ENCODE results near the gene SH3PXD2A. TPM values are rescaled to one million over a fixed set of nuclear protein-coding genes. Genes with fewer than 3 reads are reported as not detected.
"Not testable (repeated sequence)": the region's sequence is repeated elsewhere in the genome, so short reads cannot be mapped to it uniquely, and the experiment has no call there.

SH3PXD2A gene
- total RNA-seq, 1 experiment from 2014 or later, result 3.1 TPM

DNA sequence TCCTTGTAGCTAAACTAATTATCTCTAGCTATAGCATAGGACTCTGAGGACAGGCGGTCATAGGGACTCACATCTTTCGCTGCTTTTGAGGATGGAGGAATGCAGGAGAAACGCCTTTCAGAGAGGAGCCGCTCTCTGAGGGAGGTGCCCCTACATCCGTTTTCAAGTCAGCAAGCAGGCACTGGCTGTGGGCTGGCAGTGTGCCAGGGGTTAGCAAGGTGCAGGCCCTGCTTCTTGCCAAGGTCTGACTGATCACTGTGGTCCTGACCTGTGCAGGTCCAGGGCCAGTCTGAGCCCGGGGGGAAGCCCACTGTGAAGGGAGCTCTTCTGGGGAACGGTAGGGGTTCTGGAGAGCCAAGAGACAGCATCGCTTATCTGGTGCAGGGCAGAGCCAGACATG lies 89.4 kb downstream of the SH3PXD2A start:
- in situ Hi-C loops (cut with HindIII; ENCODE audit: low pct_unique_long_range_greater_than_20kb, low sequenced_read_pairs), result no loop called here
- no peak for DNase-seq (ENCODE audit: low read depth)

- in situ Hi-C loops (cut with HindIII; ENCODE audit: low pct_unique_long_range_greater_than_20kb, low sequenced_read_pairs), result no loop called here
- DNase-seq (ENCODE audit: low read depth), result no peak
Observed at GRCh38 chr10:103765168-103765567, 90.2 kb downstream of the SH3PXD2A start.

- in situ Hi-C loops (cut with HindIII; ENCODE audit: low pct_unique_long_range_greater_than_20kb, low sequenced_read_pairs), result no loop called here
- no peak for DNase-seq (ENCODE audit: low read depth)
Observed at GRCh38 chr10:103764296-103765088, 90.9 kb downstream of the SH3PXD2A start.

DNA sequence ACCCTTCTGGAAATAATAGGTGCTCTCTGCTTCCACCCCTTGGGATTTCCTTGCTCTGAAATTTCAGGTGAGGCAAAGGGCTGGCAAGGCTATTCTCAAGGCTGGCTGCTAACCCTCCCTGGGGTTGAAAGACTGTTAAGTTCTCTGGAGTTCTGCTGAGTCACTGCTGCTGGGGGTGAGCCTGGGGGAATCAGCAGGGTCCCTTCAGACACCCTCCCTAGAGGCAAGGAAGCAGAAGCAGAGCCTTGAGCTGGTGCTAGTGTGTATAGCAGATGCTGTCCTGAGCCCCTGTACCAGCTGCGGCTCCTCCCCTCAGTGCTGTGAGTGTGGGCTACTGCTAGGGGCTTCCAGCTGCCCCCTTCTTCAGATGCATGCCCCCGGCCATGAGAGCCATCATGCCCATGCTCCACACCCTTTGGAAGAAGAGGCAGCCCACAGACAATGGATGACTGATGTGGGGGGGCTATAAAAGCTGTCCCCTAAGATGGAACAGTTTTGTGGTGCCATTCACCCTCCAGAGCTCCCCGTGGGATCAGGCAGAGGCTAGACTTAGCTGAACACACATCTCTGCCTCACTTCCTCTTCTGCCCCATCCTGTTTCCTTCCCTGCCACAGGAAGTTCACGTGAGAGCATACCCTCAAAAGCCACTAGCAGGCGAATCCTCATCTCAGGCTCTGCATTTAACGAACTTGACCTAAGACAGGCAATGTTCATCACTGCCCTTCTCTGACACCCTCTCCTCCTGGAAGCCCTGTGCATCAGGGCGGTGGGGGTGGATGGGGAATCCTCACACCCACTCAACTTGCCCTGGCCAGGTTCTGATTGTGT lies 91.8 kb downstream of the SH3PXD2A start:
- DNase-seq (ENCODE audit: low read depth), result no peak
- in situ Hi-C loops (cut with HindIII; ENCODE audit: low pct_unique_long_range_greater_than_20kb, low sequenced_read_pairs), result no loop called here

GRCh38 chr10:103762916-103763315 lies 92.5 kb downstream of the SH3PXD2A start:
- in situ Hi-C loops (cut with HindIII; ENCODE audit: low pct_unique_long_range_greater_than_20kb, low sequenced_read_pairs), result no loop called here

GRCh38 chr10:103762162-103762561 lies 93.2 kb downstream of the SH3PXD2A start:
- in situ Hi-C loops (cut with HindIII; ENCODE audit: low pct_unique_long_range_greater_than_20kb, low sequenced_read_pairs), result no loop called here
- no peak for DNase-seq (ENCODE audit: low read depth)

More at GRCh38 chr10:103762916-103763315, 92.5 kb downstream of the SH3PXD2A start:
- DNase-seq (ENCODE audit: low read depth), result no peak

- no peak for DNase-seq (ENCODE audit: low read depth)
- in situ Hi-C loops (cut with HindIII; ENCODE audit: low pct_unique_long_range_greater_than_20kb, low sequenced_read_pairs), result no loop called here
Observed at GRCh38 chr10:103761075-103761920, 94.1 kb downstream of the SH3PXD2A start.

DNA sequence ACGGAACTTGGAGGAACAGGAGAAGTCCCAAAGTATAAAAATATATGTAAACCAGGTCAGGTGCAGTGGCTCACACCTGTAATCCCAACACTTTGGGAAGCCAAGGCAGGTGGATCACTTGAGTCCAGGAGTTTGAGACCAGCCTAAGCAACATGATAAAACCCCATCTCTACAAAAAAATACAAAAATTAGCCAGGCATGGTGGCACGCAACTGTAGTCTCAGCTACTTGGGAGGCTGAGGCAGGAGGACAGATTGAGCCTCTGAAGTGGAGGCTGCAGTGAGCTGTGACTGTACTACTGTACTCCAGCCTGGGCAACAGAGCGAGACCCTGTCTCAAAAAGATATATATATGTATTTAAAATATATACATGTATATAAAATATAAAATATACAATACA lies 95.1 kb downstream of the SH3PXD2A start:
- in situ Hi-C loops (cut with HindIII; ENCODE audit: low pct_unique_long_range_greater_than_20kb, low sequenced_read_pairs), result not testable (repeated sequence)

GRCh38 chr10:103759100-103759781 lies 96.1 kb downstream of the SH3PXD2A start:
- in situ Hi-C loops (cut with HindIII; ENCODE audit: low pct_unique_long_range_greater_than_20kb, low sequenced_read_pairs), result no loop called here
- DNase-seq (ENCODE audit: low read depth), result peak; percentile 72

More for the DNA sequence above, 95.1 kb downstream of the SH3PXD2A start:
- not testable (repeated sequence) for DNase-seq (ENCODE audit: low read depth)

DNA sequence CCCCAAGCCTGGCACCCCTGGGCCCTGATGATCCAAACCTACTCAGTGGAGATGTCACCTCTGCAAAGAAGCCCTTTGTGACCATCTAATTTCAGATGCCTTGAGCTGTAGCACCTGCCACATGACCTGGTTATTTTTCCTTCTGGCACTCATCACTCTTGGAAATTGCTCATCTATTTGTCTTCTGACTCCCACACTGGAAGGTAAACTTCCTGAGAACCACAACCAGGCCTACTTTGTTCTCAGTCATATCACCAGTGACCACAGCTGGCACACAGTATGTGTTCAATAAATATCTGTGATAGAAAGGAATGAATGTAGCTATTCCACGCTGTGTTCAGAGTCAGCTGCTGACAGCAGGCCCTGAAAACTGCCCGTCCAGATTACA lies 97.1 kb downstream of the SH3PXD2A start:
- peak; percentile 70 for DNase-seq (ENCODE audit: low read depth)
- in situ Hi-C loops (cut with HindIII; ENCODE audit: low pct_unique_long_range_greater_than_20kb, low sequenced_read_pairs), result no loop called here

DNA sequence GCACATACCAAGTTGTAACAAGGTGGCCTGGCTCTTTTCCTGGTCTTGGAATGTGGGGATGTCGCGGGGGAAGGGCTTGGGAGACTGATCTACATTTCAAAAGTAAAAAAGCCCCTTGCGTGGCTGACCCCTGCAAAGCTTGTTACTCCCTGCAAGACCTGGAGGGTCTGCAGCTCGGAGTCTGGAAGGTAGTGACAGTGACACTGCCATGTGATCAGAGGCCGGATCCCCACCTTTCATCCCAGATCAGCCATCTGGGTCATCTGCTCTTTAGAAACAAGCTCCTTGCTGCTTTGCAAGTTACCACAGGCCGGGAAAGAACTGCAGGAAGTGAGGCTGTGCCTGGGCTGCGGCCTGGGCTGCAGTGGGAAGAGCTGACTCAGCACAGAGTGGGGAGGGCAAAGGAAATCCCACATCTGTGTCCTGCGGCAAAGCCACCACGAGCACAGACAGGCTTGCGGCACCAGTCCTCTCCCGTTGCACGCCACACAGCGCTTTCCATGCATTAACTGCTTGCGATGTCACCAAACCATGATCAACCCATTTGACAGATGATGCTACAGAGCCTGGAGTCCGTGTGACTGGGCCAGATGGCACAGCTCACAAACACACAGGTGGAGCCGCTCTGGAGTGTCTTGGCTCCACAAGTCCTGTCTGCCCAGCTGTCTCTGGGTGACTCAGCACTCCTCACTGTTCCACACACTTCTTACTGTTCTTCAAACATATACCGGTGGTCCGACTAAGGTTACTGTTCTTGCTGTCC lies 97.7 kb downstream of the SH3PXD2A start:
- in situ Hi-C loops (cut with HindIII; ENCODE audit: low pct_unique_long_range_greater_than_20kb, low sequenced_read_pairs), result no loop called here
- DNase-seq (ENCODE audit: low read depth), result no peak

DNA sequence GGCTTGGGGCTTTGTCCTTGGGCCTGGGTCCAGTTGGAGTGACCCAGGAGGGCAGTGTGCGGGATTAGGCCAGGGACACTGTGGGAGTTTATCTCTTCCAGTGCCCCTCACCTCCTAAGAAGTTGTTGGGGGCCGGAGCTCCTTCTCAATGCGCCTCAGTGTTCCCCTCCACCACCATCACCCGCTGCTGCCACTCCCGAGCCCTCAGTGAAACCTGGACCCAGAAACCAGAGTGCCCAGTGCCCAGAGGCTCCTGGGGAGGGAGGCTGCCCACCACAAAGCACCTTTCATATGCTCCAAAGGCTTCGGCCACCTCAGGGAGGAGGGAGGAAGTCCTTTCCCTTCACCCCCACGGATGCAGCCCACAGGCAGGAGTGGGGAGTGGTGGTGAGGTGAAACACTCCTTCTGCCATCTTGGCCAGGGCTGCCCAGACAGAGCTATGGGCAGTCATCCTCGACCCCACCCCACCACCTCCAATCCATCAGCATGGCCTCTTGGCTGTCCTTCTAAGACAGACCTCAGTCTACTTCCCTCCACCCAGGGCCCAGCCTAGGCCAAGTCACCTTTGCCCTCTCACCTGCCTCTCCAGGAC lies 99.0 kb downstream of the SH3PXD2A start:
- in situ Hi-C loops (cut with HindIII; ENCODE audit: low pct_unique_long_range_greater_than_20kb, low sequenced_read_pairs), result no loop called here
- DNase-seq (ENCODE audit: low read depth), result no peak

- in situ Hi-C loops (cut with HindIII; ENCODE audit: low pct_unique_long_range_greater_than_20kb, low sequenced_read_pairs), result no loop called here
- DNase-seq (ENCODE audit: low read depth), result no peak
Observed at GRCh38 chr10:103752680-103753248, 102.6 kb downstream of the SH3PXD2A start.

GRCh38 chr10:103751667-103752290 lies 103.6 kb downstream of the SH3PXD2A start:
- in situ Hi-C loops (cut with HindIII; ENCODE audit: low pct_unique_long_range_greater_than_20kb, low sequenced_read_pairs), result no loop called here

DNA sequence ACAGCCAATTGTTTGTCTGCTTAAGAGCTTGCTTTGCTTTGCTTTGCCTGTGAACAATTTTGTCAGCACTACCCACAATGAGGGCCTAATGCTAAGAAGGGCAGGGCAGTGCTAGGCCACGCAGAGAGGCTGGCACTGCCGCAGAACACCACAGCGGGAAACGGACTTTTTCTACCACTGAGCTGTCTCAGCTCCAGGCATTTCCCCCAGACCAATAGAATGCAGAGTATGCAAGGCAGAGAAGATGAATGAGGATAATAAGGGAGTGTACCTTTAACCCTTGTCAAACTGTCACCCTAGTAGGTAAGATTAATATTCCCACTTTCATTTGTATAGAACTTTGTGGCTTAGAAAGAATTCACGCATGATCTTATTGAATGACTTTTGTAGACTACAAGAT lies 104.5 kb downstream of the SH3PXD2A start:
- in situ Hi-C loops (cut with HindIII; ENCODE audit: low pct_unique_long_range_greater_than_20kb, low sequenced_read_pairs), result no loop called here
- no peak for DNase-seq (ENCODE audit: low read depth)

More at GRCh38 chr10:103751667-103752290, 103.6 kb downstream of the SH3PXD2A start:
- no peak for DNase-seq (ENCODE audit: low read depth)

DNA sequence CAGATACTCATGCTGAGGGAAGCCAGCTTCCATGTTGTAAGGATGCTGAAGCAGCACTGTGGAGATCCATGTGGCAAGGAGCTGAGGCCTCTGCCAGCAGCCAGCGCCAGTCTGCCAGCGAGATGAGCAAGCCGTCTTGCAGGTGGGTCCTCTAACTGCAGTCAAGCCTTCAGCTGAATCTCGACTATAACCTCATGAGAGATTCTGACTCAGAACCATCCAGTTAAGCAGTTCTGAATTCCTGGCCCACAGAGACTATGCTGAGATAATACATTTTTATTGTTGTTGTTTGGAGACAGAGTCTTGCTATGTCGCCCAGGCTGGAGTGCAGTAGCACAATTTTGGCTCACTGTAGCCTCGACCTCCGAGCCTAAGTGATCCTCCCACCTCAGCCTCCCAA lies 105.6 kb downstream of the SH3PXD2A start:
- DNase-seq (ENCODE audit: low read depth), result no peak
- in situ Hi-C loops (cut with HindIII; ENCODE audit: low pct_unique_long_range_greater_than_20kb, low sequenced_read_pairs), result no loop called here

Data from Caki2 (cell line).